Liver (tissue), 9 donors: ENCODE measurements around the gene TEC. TPM values are rescaled to one million over a fixed set of nuclear protein-coding genes. Genes with fewer than 3 reads are reported as not detected.

Source experiments
- DNase-seq: peaks from one replicate; pipeline ENCODE4 v3.0.0-alpha.2; 2017; ENCODE audit warnings: low spot score
- H3K27ac ChIP-seq, 2 donors: one replicate each; pipeline ENCODE4 v1.7.0; 2013; ENCODE audit warnings: inconsistent platforms in 2 of 2, low read length in 2 of 2, control low read depth in 1 of 2, low read depth in 1 of 2, mild to moderate bottlenecking in 1 of 2
- H3K27me3 ChIP-seq, 4 donors: one replicate each; pipeline versions ENCODE4 v1.6.1 to v1.7.0; 2013; ENCODE audit warnings: low read length in 3 of 4, inconsistent platforms in 1 of 4, mild to moderate bottlenecking in 1 of 4, moderate library complexity in 1 of 4; ENCODE audit not compliant: control insufficient read depth in 4 of 4, insufficient read depth in 4 of 4
- H3K36me3 ChIP-seq, 4 donors: one replicate each; pipeline versions ENCODE4 v1.6.1 to v1.7.0; 2013; ENCODE audit warnings: low read length in 3 of 4, mild to moderate bottlenecking in 3 of 4, low read depth in 1 of 4, moderate library complexity in 1 of 4; ENCODE audit not compliant: control insufficient read depth in 4 of 4, insufficient read depth in 3 of 4
- H3K4me1 ChIP-seq, 4 donors: one replicate each; pipeline versions ENCODE4 v1.6.1 to v1.7.0; 2013; ENCODE audit warnings: low read length in 3 of 4, mild to moderate bottlenecking in 3 of 4, moderate library complexity in 1 of 4; ENCODE audit not compliant: control insufficient read depth in 4 of 4, insufficient read depth in 4 of 4
- H3K4me3 ChIP-seq, 3 donors: one replicate each; pipeline versions ENCODE4 v1.6.1 to v1.7.0; 2013; ENCODE audit warnings: low read length in 3 of 3, control low read depth in 1 of 3, low read depth in 1 of 3, mild to moderate bottlenecking in 1 of 3
- H3K9ac ChIP-seq, 2 donors: one replicate each; pipeline ENCODE4 v1.7.0; 2013; ENCODE audit warnings: low read length in 2 of 2, mild to moderate bottlenecking in 2 of 2, moderate library complexity in 2 of 2, control low read depth in 1 of 2, low read depth in 1 of 2
- H3K9me3 ChIP-seq, 4 donors: one replicate each; pipeline versions ENCODE4 v1.6.1 to v1.7.0; 2013; ENCODE audit warnings: low read length in 3 of 4; ENCODE audit not compliant: control insufficient read depth in 4 of 4
- CTCF ChIP-seq: fragments of 150-350 bp; IDR thresholded peaks from 2 replicates; pipeline ENCODE4 v1.5.1; 2017; ENCODE audit warnings: improper control_type of control experiment, low read depth, low read length; ENCODE audit not compliant: missing input control
- EGR1 ChIP-seq, 2 donors: IDR thresholded peaks; 2 replicates each; pipeline ENCODE4 v1.6.1; 2016 to 2018; ENCODE audit warnings: antibody characterized with exemption in 2 of 2, low read depth in 2 of 2
- FOXA1 ChIP-seq: IDR thresholded peaks from 2 replicates; pipeline ENCODE4 v1.6.1; 2016; ENCODE audit warnings: antibody characterized with exemption
- FOXA2 ChIP-seq: IDR thresholded peaks from 2 replicates; pipeline ENCODE4 v1.6.1; 2016; ENCODE audit warnings: antibody characterized with exemption
- HNF4A ChIP-seq, 2 donors: conservative IDR thresholded peaks; 2 replicates each; pipeline ENCODE4 v1.6.1; 2016; ENCODE audit warnings: antibody characterized with exemption in 2 of 2, mild to moderate bottlenecking in 2 of 2
- HNF4G ChIP-seq: IDR thresholded peaks from 2 replicates; pipeline ENCODE4 v1.6.1; 2016; ENCODE audit warnings: antibody characterized with exemption
- JUND ChIP-seq, 2 donors: IDR thresholded peaks; 2 replicates each; pipeline ENCODE4 v1.6.1; 2016; ENCODE audit warnings: antibody characterized with exemption in 2 of 2
- NR2F2 ChIP-seq: IDR thresholded peaks from 2 replicates; pipeline ENCODE4 v1.6.1; 2016; ENCODE audit warnings: antibody characterized with exemption
- RAD21 ChIP-seq, 2 donors: IDR thresholded peaks; 2 replicates each; pipeline ENCODE4 v1.6.1; 2016; ENCODE audit warnings: antibody characterized with exemption in 2 of 2, mild to moderate bottlenecking in 2 of 2
- REST ChIP-seq: IDR thresholded peaks from 2 replicates; pipeline ENCODE4 v1.6.1; 2016; ENCODE audit warnings: antibody characterized with exemption, mild to moderate bottlenecking
- RXRA ChIP-seq, 2 donors: IDR thresholded peaks; 2 replicates each; pipeline ENCODE4 v1.6.1; 2017 to 2018; ENCODE audit warnings: antibody characterized with exemption in 2 of 2, mild to moderate bottlenecking in 1 of 2
- SP1 ChIP-seq: IDR thresholded peaks from 2 replicates; pipeline ENCODE4 v1.6.1; 2018; ENCODE audit warnings: antibody characterized with exemption, mild to moderate bottlenecking
- TAF1 ChIP-seq: conservative IDR thresholded peaks from 2 replicates; pipeline ENCODE4 v1.6.1; 2016; ENCODE audit warnings: antibody characterized with exemption, mild to moderate bottlenecking
- YY1 ChIP-seq: IDR thresholded peaks from 2 replicates; pipeline ENCODE4 v1.6.1; 2016; ENCODE audit warnings: antibody characterized with exemption, mild to moderate bottlenecking
- WGBS: extraction: QIAGEN DNeasy Blood & Tissue Kit; methylation state at CpG from one replicate; pipeline ENCODE4 v1.1.7; 2013; 5-methylcytosine and 5-hydroxymethylcytosine counted together
- polyA plus RNA-seq, 2 donors: library from polyadenylated mRNA; stranded (reverse) in 1 of 2; unstranded in 1 of 2; fragments of 200-250 nt in 1 of 2; fragments of >200 nt in 1 of 2; fragmentation: Nextera tagmentation in 1 of 2; extraction: Ambion mirVana in 1 of 2; gene quantifications; one replicate each; pipeline versions ENCODE4 v1.2.1 to v1.2.3, GENCODE V29; 2013 to 2015
- total RNA-seq, 2 donors: library from RNA; depleted of rRNA; stranded (reverse); fragments of >200 nt; gene quantifications; one replicate each; pipeline ENCODE4 v1.2.3, GENCODE V29; 2014
- TF ChIP-seq, protein P1 (sequence below): IDR thresholded peaks from 2 replicates; pipeline ENCODE4 v1.6.1; 2016; ENCODE audit warnings: antibody characterized with exemption
- TF ChIP-seq, protein P2 (sequence below): IDR thresholded peaks from 2 replicates; pipeline ENCODE4 v1.6.1; 2016; ENCODE audit warnings: antibody characterized with exemption
- TF ChIP-seq, protein P3 (sequence below): IDR thresholded peaks from 2 replicates; pipeline ENCODE4 v1.6.1; 2016; ENCODE audit warnings: antibody characterized with exemption
- donor health status: healthy.
- donor health status: healthy.
- donor health status: healthy.
- donor health status: healthy.
- donor health status: healthy.

TEC gene
- total RNA-seq (1 to 10 TPM; 2.0 to 4.7 TPM), polyA plus RNA-seq (1 to 10 TPM; 1.1 to 1.9 TPM)

- DNase-seq = peak; percentile 61
- Histone ChIP-seq H3K4me3 (peak within 1 kb of the TSS; percentile 68 to 97 (median 91)), H3K36me3 (no peaks in the 10 kb centered on the region), H3K27me3 (no peaks in the 10 kb centered on the region), H3K27ac (peak within 1 kb of the TSS; percentile 86 to 90), H3K9me3 (no peaks in the 10 kb centered on the region), H3K9ac (peak within 1 kb of the TSS; percentile 69 to 88), H3K4me1 (peaks cover 0 to 32% (median under 1%) of the 10 kb centered on the region in 4 donors)
- TF ChIP-seq FOXA1 (no peak), TAF1 (no peak), YY1 (no peak), HNF4G (peak; percentile 6), EGR1 (IDR thresholded peaks at IDR 0.05; ENCODE audit: low read depth in 2 of 2) (no peak), CTCF (no peak), FOXA2 (no peak), HNF4A (conservative IDR thresholded peaks at IDR 0.05) (peak in 1 of 2 donors; percentile 74), RXRA (IDR thresholded peaks at IDR 0.05) (peak; percentile 25 to 55), SP1 (no peak), REST (peak; percentile 39), NR2F2 (no peak), JUND (IDR thresholded peaks at IDR 0.05) (no peak), RAD21 (IDR thresholded peaks at IDR 0.05) (no peak)
- TF ChIP-seq, protein P1, sequence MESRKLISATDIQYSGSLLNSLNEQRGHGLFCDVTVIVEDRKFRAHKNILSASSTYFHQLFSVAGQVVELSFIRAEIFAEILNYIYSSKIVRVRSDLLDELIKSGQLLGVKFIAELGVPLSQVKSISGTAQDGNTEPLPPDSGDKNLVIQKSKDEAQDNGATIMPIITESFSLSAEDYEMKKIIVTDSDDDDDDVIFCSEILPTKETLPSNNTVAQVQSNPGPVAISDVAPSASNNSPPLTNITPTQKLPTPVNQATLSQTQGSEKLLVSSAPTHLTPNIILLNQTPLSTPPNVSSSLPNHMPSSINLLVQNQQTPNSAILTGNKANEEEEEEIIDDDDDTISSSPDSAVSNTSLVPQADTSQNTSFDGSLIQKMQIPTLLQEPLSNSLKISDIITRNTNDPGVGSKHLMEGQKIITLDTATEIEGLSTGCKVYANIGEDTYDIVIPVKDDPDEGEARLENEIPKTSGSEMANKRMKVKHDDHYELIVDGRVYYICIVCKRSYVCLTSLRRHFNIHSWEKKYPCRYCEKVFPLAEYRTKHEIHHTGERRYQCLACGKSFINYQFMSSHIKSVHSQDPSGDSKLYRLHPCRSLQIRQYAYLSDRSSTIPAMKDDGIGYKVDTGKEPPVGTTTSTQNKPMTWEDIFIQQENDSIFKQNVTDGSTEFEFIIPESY = no peak
- TF ChIP-seq, protein P2, sequence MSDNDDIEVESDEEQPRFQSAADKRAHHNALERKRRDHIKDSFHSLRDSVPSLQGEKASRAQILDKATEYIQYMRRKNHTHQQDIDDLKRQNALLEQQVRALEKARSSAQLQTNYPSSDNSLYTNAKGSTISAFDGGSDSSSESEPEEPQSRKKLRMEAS = no peak
- TF ChIP-seq, protein P3, sequence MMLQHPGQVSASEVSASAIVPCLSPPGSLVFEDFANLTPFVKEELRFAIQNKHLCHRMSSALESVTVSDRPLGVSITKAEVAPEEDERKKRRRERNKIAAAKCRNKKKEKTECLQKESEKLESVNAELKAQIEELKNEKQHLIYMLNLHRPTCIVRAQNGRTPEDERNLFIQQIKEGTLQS = no peak
- WGBS = 1% methylated on average over 61 of the region's 63 CpGs
These were observed at the start of gene TEC for GRCh38 chr4:48268956-48269860. Gene TEC, minus strand, starts transcription at chr4:48269838. Its CDS starts 41,224 bp downstream, at chr4:48228614.
